Retinal pigment epithelial cell (primary cell): Measurements from ENCODE around the gene RHPN2.

ENCODE experiments used
- DNase-seq: peaks from one replicate; pipeline ENCODE4 v3.0.0-alpha.2; 2010; ENCODE audit warnings: low read depth
- H3K4me3 ChIP-seq: 2 replicates; pipeline ENCODE4 v1.5.1; 2011; ENCODE audit warnings: mild to moderate bottlenecking, low read length, control low read depth, moderate library complexity
- CTCF ChIP-seq: conservative IDR thresholded peaks from 2 replicates; pipeline ENCODE4 v1.5.1; 2011; ENCODE audit warnings: low read depth, low read length, control low read depth, inconsistent platforms

Gene RHPN2

GRCh38 chr19:32936065-32936464 lies 128.6 kb downstream of the RHPN2 start:
- no peak for DNase-seq
- no peak for TF ChIP-seq CTCF
- no peak overlapping the region for H3K4me3 ChIP-seq

- H3K4me3 ChIP-seq = no peak overlapping the region
- TF ChIP-seq CTCF = no peak
- DNase-seq = no peak
Measured at GRCh38 chr19:32935629-32936028, 129.1 kb downstream of the RHPN2 start.

DNA sequence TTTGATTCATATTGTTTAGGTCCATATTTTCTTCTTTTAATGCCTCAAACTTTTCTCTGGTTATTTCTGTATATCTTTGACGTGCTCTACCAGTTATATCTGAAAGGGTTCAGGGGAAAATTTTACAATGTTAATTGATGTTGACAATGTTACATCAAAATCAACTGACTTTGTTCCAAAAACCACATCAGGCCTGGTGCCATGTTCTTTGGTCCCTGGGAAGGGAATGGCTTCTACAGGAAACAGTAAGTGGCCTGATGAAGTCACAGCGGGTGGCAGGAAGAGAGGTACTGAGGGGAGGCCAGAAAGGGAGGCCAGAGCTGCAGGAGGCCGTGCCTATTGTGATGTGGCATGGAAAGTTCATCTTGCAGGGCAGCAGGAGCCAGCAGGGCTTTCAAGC lies 131.1 kb downstream of the RHPN2 start:
- DNase-seq = no peak
- no peak for TF ChIP-seq CTCF
- H3K4me3 ChIP-seq = no peak overlapping the region

DNA sequence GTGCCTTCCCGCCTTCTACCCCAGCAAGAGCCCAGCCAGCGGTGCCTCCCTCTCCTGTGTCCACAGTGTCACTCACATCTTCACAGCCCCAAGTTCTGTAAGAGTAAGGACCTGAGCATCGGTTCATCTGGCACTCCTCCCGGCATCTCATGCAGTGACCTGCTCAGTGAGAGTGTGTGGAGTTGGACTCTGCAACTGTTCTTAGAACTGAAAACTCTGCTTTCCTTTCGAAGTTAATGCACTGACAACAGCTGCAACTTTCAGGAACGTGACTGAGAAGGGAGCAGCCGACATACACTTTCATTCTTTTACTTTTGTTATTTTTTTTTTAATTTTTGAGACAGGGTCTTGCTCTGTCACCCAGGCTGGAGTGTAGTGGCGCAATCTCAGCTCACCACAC lies 134.1 kb downstream of the RHPN2 start:
- DNase-seq = no peak
- H3K4me3 ChIP-seq = no peak overlapping the region
- no peak for TF ChIP-seq CTCF

- H3K4me3 ChIP-seq = no peak overlapping the region
- TF ChIP-seq CTCF = no peak
- DNase-seq = no peak
Measured at GRCh38 chr19:32928806-32929205, 135.9 kb downstream of the RHPN2 start.
